HepG2 (cell line): ENCODE data around the gene CD207. TPM values are rescaled to one million over a fixed set of nuclear protein-coding genes. Genes with fewer than 3 reads are reported as not detected.
A peak's percentile ranks its signal among the peaks of the same experiment; 100 is the strongest.

Source experiments
- E2F2 ChIP-seq: sonication (generic); formaldehyde crosslinking; IDR thresholded peaks from 2 replicates; pipeline ENCODE4 v1.4.0; 2020; ENCODE audit warnings: missing genetic modification reagents, borderline replicate concordance
- GATA4 ChIP-seq: sonication (generic); IDR thresholded peaks from 2 replicates; pipeline ENCODE4 v1.6.1; 2016; ENCODE audit warnings: antibody characterized with exemption, low read depth, borderline replicate concordance
- KLF13 ChIP-seq: sonication (generic); formaldehyde crosslinking; IDR thresholded peaks from 2 replicates; pipeline ENCODE4 v1.4.0; 2020; ENCODE audit warnings: mild to moderate bottlenecking, missing genetic modification reagents
- MYNN ChIP-seq: sonication (generic); formaldehyde crosslinking; IDR thresholded peaks from 2 replicates; pipeline ENCODE4 v1.4.0; 2020; ENCODE audit warnings: mild to moderate bottlenecking, low read depth, missing genetic modification reagents
- PHF21A ChIP-seq: sonication (generic); formaldehyde crosslinking; IDR thresholded peaks from 2 replicates; pipeline ENCODE4 v1.5.0; 2020; ENCODE audit warnings: mild to moderate bottlenecking, missing genetic modification reagents
- SALL1 ChIP-seq: sonication (generic); formaldehyde crosslinking; IDR thresholded peaks from 2 replicates; pipeline ENCODE4 v1.8.0; 2022; ENCODE audit warnings: mild to moderate bottlenecking, missing genetic modification reagents
- ZNF180 ChIP-seq: sonication (generic); formaldehyde crosslinking; IDR thresholded peaks from 2 replicates; pipeline ENCODE4 v1.4.0; 2020; ENCODE audit warnings: low read depth, missing genetic modification reagents, borderline replicate concordance
- ZNF589 ChIP-seq: sonication (generic); formaldehyde crosslinking; conservative IDR thresholded peaks from 2 replicates; pipeline ENCODE4 v1.8.0; 2022; ENCODE audit warnings: mild to moderate bottlenecking, moderate library complexity, missing genetic modification reagents
- polyA plus RNA-seq, 8 experiments: library from polyadenylated mRNA; depleted of rRNA in 3 of 8; stranded (reverse) in 7 of 8; unstranded in 1 of 8; fragments of >200 nt; fragmentation: Illumina TruSeq in 4 of 8; extraction: Trizol in 4 of 8; gene quantifications; 2 replicates each; pipeline versions ENCODE4 v1.2.1 to v1.2.3, GENCODE V29; 2011 to 2016; ENCODE audit warnings: low read depth in 4 of 8, missing spikeins in 1 of 8, mixed read lengths in 1 of 8; ENCODE audit not compliant: insufficient read depth in 1 of 8
- total RNA-seq, 5 experiments: library from RNA; depleted of rRNA; stranded (reverse); fragments of >200 nt; fragmentation: Illumina TruSeq; extraction: Trizol; gene quantifications; 2 replicates each; pipeline ENCODE4 v1.2.3, GENCODE V29; 2016; ENCODE audit warnings: low read depth in 1 of 5
- TF ChIP-seq, protein P1 (sequence below): sonication (generic); formaldehyde crosslinking; IDR thresholded peaks from 2 replicates; pipeline ENCODE4 v1.4.0; 2020; ENCODE audit warnings: missing genetic modification reagents, borderline replicate concordance
- TF ChIP-seq, protein P2 (sequence below), 2 experiments: sonication (generic) in 1 of 2; formaldehyde crosslinking in 1 of 2; IDR thresholded peaks; 2 replicates each; pipeline versions ENCODE4 v1.6.1 to v1.9.0; 2014 to 2022; ENCODE audit warnings: antibody characterized with exemption in 1 of 2, borderline replicate concordance in 1 of 2, inconsistent platforms in 1 of 2, low read depth in 1 of 2, missing genetic modification reagents in 1 of 2
- TF ChIP-seq, protein P3 (sequence below): sonication (generic); formaldehyde crosslinking; IDR thresholded peaks from 2 replicates; pipeline ENCODE4 v1.8.0; 2022; ENCODE audit warnings: mild to moderate bottlenecking, missing genetic modification reagents, moderate library complexity
- TF ChIP-seq, protein P4 (sequence below): sonication (generic); formaldehyde crosslinking; IDR thresholded peaks from 2 replicates; pipeline ENCODE4 v1.4.0; 2020; ENCODE audit warnings: low read depth, mild to moderate bottlenecking, missing genetic modification reagents

CD207 gene
- total and polyA plus RNA-seq, 2 of the 13 experiments (the other 11 are each of a cell fraction or from before 2014, with no cell fraction given) = 0.09 to 0.15 TPM

GRCh38 chr2:70807102-70807827 is 28.4 kb downstream of the CD207 start (continued):
- peak; percentile 97 for TF ChIP-seq PHF21A (CRISPR knock-in tag)
- peak; percentile 86 for TF ChIP-seq SALL1 (CRISPR knock-in tag)
- TF ChIP-seq, protein P1, sequence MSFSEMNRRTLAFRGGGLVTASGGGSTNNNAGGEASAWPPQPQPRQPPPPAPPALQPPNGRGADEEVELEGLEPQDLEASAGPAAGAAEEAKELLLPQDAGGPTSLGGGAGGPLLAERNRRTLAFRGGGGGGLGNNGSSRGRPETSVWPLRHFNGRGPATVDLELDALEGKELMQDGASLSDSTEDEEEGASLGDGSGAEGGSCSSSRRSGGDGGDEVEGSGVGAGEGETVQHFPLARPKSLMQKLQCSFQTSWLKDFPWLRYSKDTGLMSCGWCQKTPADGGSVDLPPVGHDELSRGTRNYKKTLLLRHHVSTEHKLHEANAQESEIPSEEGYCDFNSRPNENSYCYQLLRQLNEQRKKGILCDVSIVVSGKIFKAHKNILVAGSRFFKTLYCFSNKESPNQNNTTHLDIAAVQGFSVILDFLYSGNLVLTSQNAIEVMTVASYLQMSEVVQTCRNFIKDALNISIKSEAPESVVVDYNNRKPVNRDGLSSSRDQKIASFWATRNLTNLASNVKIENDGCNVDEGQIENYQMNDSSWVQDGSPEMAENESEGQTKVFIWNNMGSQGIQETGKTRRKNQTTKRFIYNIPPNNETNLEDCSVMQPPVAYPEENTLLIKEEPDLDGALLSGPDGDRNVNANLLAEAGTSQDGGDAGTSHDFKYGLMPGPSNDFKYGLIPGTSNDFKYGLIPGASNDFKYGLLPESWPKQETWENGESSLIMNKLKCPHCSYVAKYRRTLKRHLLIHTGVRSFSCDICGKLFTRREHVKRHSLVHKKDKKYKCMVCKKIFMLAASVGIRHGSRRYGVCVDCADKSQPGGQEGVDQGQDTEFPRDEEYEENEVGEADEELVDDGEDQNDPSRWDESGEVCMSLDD (CRISPR knock-in tag) = peak; percentile 77; the same call in 1 of the 2 replicates
- TF ChIP-seq ZNF589 = no peak
- TF ChIP-seq, protein P2, sequence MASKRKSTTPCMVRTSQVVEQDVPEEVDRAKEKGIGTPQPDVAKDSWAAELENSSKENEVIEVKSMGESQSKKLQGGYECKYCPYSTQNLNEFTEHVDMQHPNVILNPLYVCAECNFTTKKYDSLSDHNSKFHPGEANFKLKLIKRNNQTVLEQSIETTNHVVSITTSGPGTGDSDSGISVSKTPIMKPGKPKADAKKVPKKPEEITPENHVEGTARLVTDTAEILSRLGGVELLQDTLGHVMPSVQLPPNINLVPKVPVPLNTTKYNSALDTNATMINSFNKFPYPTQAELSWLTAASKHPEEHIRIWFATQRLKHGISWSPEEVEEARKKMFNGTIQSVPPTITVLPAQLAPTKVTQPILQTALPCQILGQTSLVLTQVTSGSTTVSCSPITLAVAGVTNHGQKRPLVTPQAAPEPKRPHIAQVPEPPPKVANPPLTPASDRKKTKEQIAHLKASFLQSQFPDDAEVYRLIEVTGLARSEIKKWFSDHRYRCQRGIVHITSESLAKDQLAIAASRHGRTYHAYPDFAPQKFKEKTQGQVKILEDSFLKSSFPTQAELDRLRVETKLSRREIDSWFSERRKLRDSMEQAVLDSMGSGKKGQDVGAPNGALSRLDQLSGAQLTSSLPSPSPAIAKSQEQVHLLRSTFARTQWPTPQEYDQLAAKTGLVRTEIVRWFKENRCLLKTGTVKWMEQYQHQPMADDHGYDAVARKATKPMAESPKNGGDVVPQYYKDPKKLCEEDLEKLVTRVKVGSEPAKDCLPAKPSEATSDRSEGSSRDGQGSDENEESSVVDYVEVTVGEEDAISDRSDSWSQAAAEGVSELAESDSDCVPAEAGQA (IDR thresholded peaks at IDR 0.05; ENCODE audit: low read depth) = no peak
- TF ChIP-seq, protein P2 (CRISPR knock-in tag; IDR thresholded peaks at IDR 0.05; ENCODE audit: borderline replicate concordance) = no peak
- peak; percentile 99 for TF ChIP-seq GATA4
- TF ChIP-seq ZNF180 (CRISPR knock-in tag) = no peak
- TF ChIP-seq, protein P3, sequence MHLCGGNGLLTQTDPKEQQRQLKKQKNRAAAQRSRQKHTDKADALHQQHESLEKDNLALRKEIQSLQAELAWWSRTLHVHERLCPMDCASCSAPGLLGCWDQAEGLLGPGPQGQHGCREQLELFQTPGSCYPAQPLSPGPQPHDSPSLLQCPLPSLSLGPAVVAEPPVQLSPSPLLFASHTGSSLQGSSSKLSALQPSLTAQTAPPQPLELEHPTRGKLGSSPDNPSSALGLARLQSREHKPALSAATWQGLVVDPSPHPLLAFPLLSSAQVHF (CRISPR knock-in tag) = no peak
- no peak for TF ChIP-seq KLF13
- TF ChIP-seq, protein P4, sequence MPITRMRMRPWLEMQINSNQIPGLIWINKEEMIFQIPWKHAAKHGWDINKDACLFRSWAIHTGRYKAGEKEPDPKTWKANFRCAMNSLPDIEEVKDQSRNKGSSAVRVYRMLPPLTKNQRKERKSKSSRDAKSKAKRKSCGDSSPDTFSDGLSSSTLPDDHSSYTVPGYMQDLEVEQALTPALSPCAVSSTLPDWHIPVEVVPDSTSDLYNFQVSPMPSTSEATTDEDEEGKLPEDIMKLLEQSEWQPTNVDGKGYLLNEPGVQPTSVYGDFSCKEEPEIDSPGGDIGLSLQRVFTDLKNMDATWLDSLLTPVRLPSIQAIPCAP (CRISPR knock-in tag) = no peak
- no peak for TF ChIP-seq E2F2 (CRISPR knock-in tag)
- no peak for TF ChIP-seq MYNN (CRISPR knock-in tag)
